Chondrocyte (in vitro differentiated cells): Measurements from ENCODE around the gene CLPTM1L. TPM values are rescaled to one million over a fixed set of nuclear protein-coding genes. Genes with fewer than 3 reads are reported as not detected.
A peak's percentile ranks its signal among the peaks of the same experiment; 100 is the strongest.

Experiments used
- DNase-seq: peaks from one replicate; pipeline ENCODE4 v3.0.0; 2021; ENCODE audit warnings: mixed read lengths, low spot score
- H3K27ac Mint-ChIP-seq: one replicate; pipeline ENCODE4 v1.8.0; 2021; ENCODE audit warnings: mild to moderate bottlenecking, moderate library complexity, mixed read lengths; ENCODE audit not compliant: unreplicated experiment
- H3K27me3 Mint-ChIP-seq: 2 replicates; pipeline ENCODE4 v1.8.0; 2021; ENCODE audit warnings: low read depth, mixed read lengths
- H3K36me3 Mint-ChIP-seq: 2 replicates; pipeline ENCODE4 v1.8.0; 2021; ENCODE audit warnings: low read depth, mixed read lengths
- H3K4me1 Mint-ChIP-seq: 2 replicates; pipeline ENCODE4 v1.8.0; 2021; ENCODE audit warnings: low read depth, mild to moderate bottlenecking, mixed read lengths
- H3K4me3 Mint-ChIP-seq: one replicate; pipeline ENCODE4 v1.8.0; 2021; ENCODE audit warnings: mild to moderate bottlenecking, moderate library complexity, mixed read lengths; ENCODE audit not compliant: unreplicated experiment
- H3K9me3 Mint-ChIP-seq: 2 replicates; pipeline ENCODE4 v1.8.0; 2021; ENCODE audit warnings: low read depth, mixed read lengths
- total RNA-seq: library from RNA; stranded (reverse); gene quantifications from 3 replicates; pipeline ENCODE4 v1.2.1, GENCODE V29; 2021
- TF ChIP-seq, protein P1 (sequence below): fragments of 200-600 bp; sonication (generic); IDR thresholded peaks from 2 replicates; pipeline ENCODE4 v1.5.0; 2021; ENCODE audit warnings: antibody characterized with exemption, mild to moderate bottlenecking, moderate library complexity

CLPTM1L gene
- total RNA-seq, 1 donor from 2014 or later, result 81.6 TPM

DNA sequence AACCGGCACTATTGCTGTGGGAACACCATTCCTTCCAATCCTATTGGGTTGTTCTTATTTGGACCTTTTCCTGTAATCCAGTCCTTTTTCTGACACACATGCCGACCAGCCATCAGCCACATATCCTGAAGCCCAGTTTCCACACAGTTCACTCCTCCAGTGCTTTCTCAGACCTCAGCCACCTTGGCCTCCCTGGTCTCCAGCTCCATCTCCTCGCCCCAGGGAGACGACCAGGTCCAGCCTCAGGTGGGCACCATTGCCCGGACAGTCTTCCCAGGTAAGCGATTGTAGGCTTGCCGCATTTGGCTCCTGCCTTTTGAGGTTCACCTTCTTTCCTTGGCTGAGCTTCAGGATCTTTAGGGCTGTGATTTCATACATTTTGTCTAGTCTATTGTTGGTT lies 34.8 kb downstream of the CLPTM1L start:
- TF ChIP-seq, protein P1, sequence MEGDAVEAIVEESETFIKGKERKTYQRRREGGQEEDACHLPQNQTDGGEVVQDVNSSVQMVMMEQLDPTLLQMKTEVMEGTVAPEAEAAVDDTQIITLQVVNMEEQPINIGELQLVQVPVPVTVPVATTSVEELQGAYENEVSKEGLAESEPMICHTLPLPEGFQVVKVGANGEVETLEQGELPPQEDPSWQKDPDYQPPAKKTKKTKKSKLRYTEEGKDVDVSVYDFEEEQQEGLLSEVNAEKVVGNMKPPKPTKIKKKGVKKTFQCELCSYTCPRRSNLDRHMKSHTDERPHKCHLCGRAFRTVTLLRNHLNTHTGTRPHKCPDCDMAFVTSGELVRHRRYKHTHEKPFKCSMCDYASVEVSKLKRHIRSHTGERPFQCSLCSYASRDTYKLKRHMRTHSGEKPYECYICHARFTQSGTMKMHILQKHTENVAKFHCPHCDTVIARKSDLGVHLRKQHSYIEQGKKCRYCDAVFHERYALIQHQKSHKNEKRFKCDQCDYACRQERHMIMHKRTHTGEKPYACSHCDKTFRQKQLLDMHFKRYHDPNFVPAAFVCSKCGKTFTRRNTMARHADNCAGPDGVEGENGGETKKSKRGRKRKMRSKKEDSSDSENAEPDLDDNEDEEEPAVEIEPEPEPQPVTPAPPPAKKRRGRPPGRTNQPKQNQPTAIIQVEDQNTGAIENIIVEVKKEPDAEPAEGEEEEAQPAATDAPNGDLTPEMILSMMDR, result no peak
- no peak overlapping the region for H3K27ac Mint-ChIP-seq
- H3K4me1 Mint-ChIP-seq, result no peaks in the 10 kb centered on the region
- peaks cover 4% of the 10 kb centered on the region for H3K36me3 Mint-ChIP-seq
- H3K9me3 Mint-ChIP-seq, result peaks cover 12% of the 10 kb centered on the region
- peak; percentile 21 for DNase-seq
- peaks cover 18% of the 10 kb centered on the region for H3K27me3 Mint-ChIP-seq
- no peak overlapping the region for H3K4me3 Mint-ChIP-seq

DNA sequence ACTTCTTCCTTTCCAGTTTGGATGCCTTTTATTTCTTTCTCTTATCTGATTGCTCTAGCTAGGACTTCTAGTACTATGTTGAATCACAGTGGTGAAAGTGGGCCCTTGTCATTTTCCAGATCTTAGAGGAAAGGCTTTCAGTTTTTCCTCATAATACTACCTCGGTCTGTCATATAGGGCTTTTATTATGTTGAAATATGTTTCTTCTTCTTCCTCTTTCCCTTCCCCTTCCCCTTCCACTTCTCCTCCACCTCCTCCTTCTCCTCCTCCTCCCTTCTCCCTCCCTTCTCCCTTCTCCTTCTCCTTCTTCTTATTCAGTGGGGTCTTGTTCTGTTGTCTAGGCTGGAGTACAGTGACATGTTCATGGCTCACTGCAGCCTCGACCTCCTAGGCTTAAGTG lies 40.9 kb downstream of the CLPTM1L start:
- TF ChIP-seq, protein P1, result no peak
- Mint-ChIP-seq H3K9me3 (peaks cover 12% of the 10 kb centered on the region), H3K27ac (no peak overlapping the region), H3K4me1 (no peaks in the 10 kb centered on the region), H3K27me3 (peaks cover 56% of the 10 kb centered on the region), H3K4me3 (no peak overlapping the region), H3K36me3 (peaks cover 7% of the 10 kb centered on the region)
- DNase-seq, result no peak

DNA sequence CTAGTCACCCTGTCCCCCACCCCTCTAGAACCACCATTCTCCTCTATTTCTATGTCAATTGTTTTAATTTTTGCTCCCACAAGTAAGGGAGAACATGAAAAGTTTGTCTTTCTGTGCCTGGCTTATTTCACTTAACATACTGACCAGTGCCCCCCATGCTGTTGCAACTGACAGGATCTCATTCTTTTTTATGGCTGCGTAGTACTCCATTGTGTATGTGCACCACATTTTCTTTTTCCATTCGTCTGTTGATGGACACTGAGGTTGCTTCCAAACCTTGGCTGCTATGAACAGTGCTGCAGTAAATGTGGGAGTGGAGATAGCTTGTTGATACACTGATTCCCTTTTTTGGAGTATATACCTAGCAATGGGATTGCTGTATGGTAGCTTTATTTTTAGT lies 42.6 kb downstream of the CLPTM1L start:
- Mint-ChIP-seq H3K9me3 (peaks cover 12% of the 10 kb centered on the region), H3K4me1 (no peaks in the 10 kb centered on the region), H3K36me3 (peaks cover 7% of the 10 kb centered on the region), H3K27me3 (peaks cover 59% of the 10 kb centered on the region), H3K4me3 (no peak overlapping the region), H3K27ac (no peak overlapping the region)
- TF ChIP-seq, protein P1, result no peak
- no peak for DNase-seq

DNA sequence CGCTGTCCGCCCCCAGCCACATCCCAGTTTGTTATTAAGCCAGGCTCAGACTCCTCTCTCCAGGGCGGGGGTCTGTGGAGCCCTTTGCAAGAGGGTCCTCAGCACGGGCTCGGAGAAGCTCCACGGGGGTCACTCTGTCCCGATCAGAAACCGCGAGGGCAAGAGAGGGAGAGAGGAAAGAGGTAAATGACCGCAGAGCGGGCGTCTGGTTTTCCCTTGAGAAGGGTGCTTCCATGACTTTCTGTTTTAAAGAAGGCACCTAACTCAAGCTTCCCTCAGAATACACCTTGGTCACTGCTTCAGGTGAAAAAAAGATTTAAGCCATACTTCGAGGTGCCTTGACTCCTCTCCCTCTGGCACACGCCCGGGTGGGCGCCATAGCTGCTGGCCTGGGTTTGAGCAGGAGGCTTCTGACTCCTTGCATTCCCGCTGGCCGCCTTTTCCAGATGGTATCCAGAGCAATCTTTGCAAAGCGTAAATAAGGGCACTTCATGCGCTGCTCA lies 44.3 kb downstream of the CLPTM1L start:
- Mint-ChIP-seq H3K27ac (no peak overlapping the region), H3K9me3 (peaks cover 12% of the 10 kb centered on the region), H3K4me1 (no peaks in the 10 kb centered on the region), H3K4me3 (no peak overlapping the region), H3K36me3 (peaks cover 7% of the 10 kb centered on the region), H3K27me3 (peaks cover 69% of the 10 kb centered on the region)
- DNase-seq, result no peak
- TF ChIP-seq, protein P1, result no peak

DNA sequence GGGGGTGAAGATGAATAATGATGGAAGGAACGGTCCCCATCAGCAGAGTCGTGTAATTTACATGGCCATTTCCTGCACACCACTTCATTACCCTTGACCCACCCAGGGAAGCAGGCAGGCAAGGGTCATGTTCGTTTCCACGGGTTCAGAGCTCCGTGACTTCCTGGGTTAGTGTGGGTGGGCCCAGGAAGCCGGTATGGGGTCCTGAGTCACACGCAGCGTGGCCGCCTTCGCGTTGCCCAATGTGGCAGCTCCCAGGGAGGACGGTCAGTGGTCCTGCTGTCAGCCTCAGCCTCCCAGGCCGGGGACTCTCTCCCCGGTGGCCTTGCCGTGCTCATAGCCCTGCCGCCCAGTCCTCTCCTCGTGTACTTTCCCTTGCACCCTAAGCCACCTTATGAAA lies 44.9 kb downstream of the CLPTM1L start:
- Mint-ChIP-seq H3K36me3 (peaks cover 5% of the 10 kb centered on the region), H3K4me3 (no peak overlapping the region), H3K9me3 (peaks cover 12% of the 10 kb centered on the region), H3K4me1 (no peaks in the 10 kb centered on the region), H3K27ac (no peak overlapping the region), H3K27me3 (peaks cover 65% of the 10 kb centered on the region)
- TF ChIP-seq, protein P1, result no peak
- no peak for DNase-seq
